IMR-90 (cell line): ENCODE measurements around the gene ADAM12. TPM values are rescaled to one million over a fixed set of nuclear protein-coding genes. Genes with fewer than 3 reads are reported as not detected.

Source experiments
- ATAC-seq: fragments of 200-7000 bp; cut with Tn5 transposase; 2 replicates; pipeline ENCODE4 v1.9.1; 2020; ENCODE audit warnings: low read depth, mild to moderate bottlenecking, moderate library complexity
- BruUV-seq: library from RNA; stranded (reverse); fragments of 400-500 nt; replicated peaks from 2 replicates; lab custom pipeline; 2021; lab: Mats Ljungman, UMichigan
- CTCF ChIA-PET: fragments of 300-600 bp; formaldehyde crosslinking; extraction: SDS; loops from one replicate; lab custom pipeline; 2021; ENCODE audit warnings: antibody characterized with exemption; lab: Yijun Ruan, JAX
- POLR2A ChIA-PET: fragments of 300-600 bp; sonication (Branson Sonifier 250); formaldehyde crosslinking; loops from one replicate; lab custom pipeline; 2022; ENCODE audit warnings: antibody characterized with exemption; ENCODE audit not compliant: unreplicated experiment; lab: Charles Lee
- DNase-seq: peaks from one replicate; pipeline ENCODE4 v3.0.0; 2013
- H2AFZ ChIP-seq: replicated peaks from 2 replicates; pipeline ENCODE3; 2013; ENCODE audit warnings: low read length, mild to moderate bottlenecking; ENCODE audit not compliant: poor library complexity
- H2AK5ac ChIP-seq: 2 replicates; pipeline ENCODE4 v1.6.1; 2013; ENCODE audit warnings: low read depth, low read length, inconsistent platforms
- H2AK9ac ChIP-seq: replicated peaks from 2 replicates; pipeline ENCODE3; 2013; ENCODE audit warnings: mild to moderate bottlenecking, low read depth, low read length, moderate library complexity; ENCODE audit not compliant: poor library complexity
- H2BK120ac ChIP-seq: 2 replicates; pipeline ENCODE4 v1.6.1; 2013; ENCODE audit warnings: low read depth, low read length, inconsistent platforms
- H2BK15ac ChIP-seq: 3 replicates; pipeline ENCODE4 v1.6.1; 2013; ENCODE audit warnings: low read depth, low read length, inconsistent platforms
- H2BK20ac ChIP-seq: 2 replicates; pipeline ENCODE4 v1.6.1; 2013; ENCODE audit warnings: low read depth, mild to moderate bottlenecking, inconsistent platforms, low read length, moderate library complexity
- H2BK5ac ChIP-seq: 2 replicates; pipeline ENCODE4 v1.6.1; 2013; ENCODE audit warnings: mild to moderate bottlenecking, low read depth, low read length, inconsistent platforms; ENCODE audit not compliant: poor library complexity, severe bottlenecking
- H3K14ac ChIP-seq: replicated peaks from 2 replicates; pipeline ENCODE4 v1.6.1; 2013; ENCODE audit warnings: low read depth, low read length, inconsistent platforms
- H3K18ac ChIP-seq: 2 replicates; pipeline ENCODE4 v1.6.1; 2013; ENCODE audit warnings: low read depth, low read length, control low read depth
- H3K23ac ChIP-seq: 2 replicates; pipeline ENCODE4 v1.6.1; 2013; ENCODE audit warnings: low read depth, low read length, inconsistent platforms
- H3K27ac ChIP-seq: 2 replicates; pipeline ENCODE4 v1.5.1; 2013; ENCODE audit warnings: mild to moderate bottlenecking, control low read depth, low read length; ENCODE audit not compliant: insufficient read depth
- H3K27me3 ChIP-seq: 2 replicates; pipeline ENCODE4 v1.6.1; 2013; ENCODE audit warnings: low read length; ENCODE audit not compliant: control insufficient read depth, insufficient read depth
- H3K36me3 ChIP-seq: 2 replicates; pipeline ENCODE4 v1.6.1; 2013; ENCODE audit warnings: low read length, mixed read lengths; ENCODE audit not compliant: control insufficient read depth, insufficient read depth
- H3K4ac ChIP-seq: 2 replicates; pipeline ENCODE4 v1.6.1; 2013; ENCODE audit warnings: low read depth, low read length, inconsistent platforms
- H3K4me1 ChIP-seq: 2 replicates; pipeline ENCODE4 v1.6.1; 2013; ENCODE audit warnings: low read length, mixed read lengths; ENCODE audit not compliant: control insufficient read depth, insufficient read depth
- H3K4me2 ChIP-seq: 2 replicates; pipeline ENCODE4 v1.6.1; 2013; ENCODE audit warnings: low read depth, mild to moderate bottlenecking, control low read depth, low read length, moderate library complexity
- H3K4me3 ChIP-seq: 2 replicates; pipeline ENCODE4 v1.5.1; 2013; ENCODE audit warnings: low read depth, mild to moderate bottlenecking, control low read depth, low read length, moderate library complexity; ENCODE audit not compliant: insufficient read depth
- H3K56ac ChIP-seq: 2 replicates; pipeline ENCODE4 v1.6.1; 2013; ENCODE audit warnings: low read length, inconsistent platforms; ENCODE audit not compliant: insufficient read depth; ENCODE audit errors: extremely low read depth
- H3K79me1 ChIP-seq, 2 experiments: 2 replicates each; pipeline ENCODE4 v1.6.1; 2013; ENCODE audit warnings: low read length in 2 of 2, inconsistent platforms in 1 of 2, low read depth in 1 of 2
- H3K9ac ChIP-seq: 2 replicates; pipeline ENCODE4 v1.6.1; 2013; ENCODE audit warnings: low read depth, low read length, control low read depth
- H3K9me1 ChIP-seq: 2 replicates; pipeline ENCODE4 v1.6.1; 2013; ENCODE audit warnings: low read length, inconsistent platforms; ENCODE audit not compliant: insufficient read depth
- H3K9me3 ChIP-seq: 2 replicates; pipeline ENCODE4 v1.6.1; 2013; ENCODE audit warnings: low read length; ENCODE audit not compliant: control insufficient read depth, insufficient read depth
- H4K20me1 ChIP-seq: 2 replicates; pipeline ENCODE4 v1.6.1; 2013; ENCODE audit warnings: low read length, inconsistent platforms; ENCODE audit not compliant: insufficient read depth
- H4K5ac ChIP-seq: 2 replicates; pipeline ENCODE4 v1.6.1; 2013; ENCODE audit warnings: mild to moderate bottlenecking, low read depth, low read length, control low read depth
- H4K8ac ChIP-seq, 2 experiments: 2 replicates each; pipeline ENCODE4 v1.6.1; 2013; ENCODE audit warnings: low read depth in 2 of 2, low read length in 2 of 2, control low read depth in 1 of 2, inconsistent platforms in 1 of 2
- H4K91ac ChIP-seq: 2 replicates; pipeline ENCODE4 v1.6.1; 2013; ENCODE audit warnings: low read depth, low read length, inconsistent platforms; ENCODE audit not compliant: insufficient read depth
- BHLHE40 ChIP-seq: fragments of 150-350 bp; IDR thresholded peaks from 2 replicates; pipeline ENCODE4 v1.6.1; 2016; ENCODE audit warnings: mild to moderate bottlenecking, low read depth, low read length
- CEBPB ChIP-seq: IDR thresholded peaks from 2 replicates; pipeline ENCODE4 v1.6.1; 2012; ENCODE audit warnings: low read depth, low read length, improper control_type of control experiment
- CHD1 ChIP-seq: IDR thresholded peaks from 2 replicates; pipeline ENCODE4 v1.6.1; 2012; ENCODE audit warnings: low read depth, low read length, improper control_type of control experiment
- CTCF ChIP-seq: conservative IDR thresholded peaks from 2 replicates; pipeline ENCODE4 v1.5.1; 2012; ENCODE audit warnings: mild to moderate bottlenecking, low read depth, low read length, improper control_type of control experiment
- MAFK ChIP-seq: IDR thresholded peaks from 2 replicates; pipeline ENCODE4 v1.6.1; 2012; ENCODE audit warnings: low read depth, low read length, improper control_type of control experiment
- MAZ ChIP-seq: IDR thresholded peaks from 2 replicates; pipeline ENCODE4 v1.6.1; 2012; ENCODE audit warnings: low read depth, mild to moderate bottlenecking, low read length, improper control_type of control experiment, moderate library complexity, borderline replicate concordance
- MXI1 ChIP-seq: IDR thresholded peaks from 2 replicates; pipeline ENCODE4 v1.6.1; 2012; ENCODE audit warnings: low read depth, mild to moderate bottlenecking, low read length, moderate library complexity, borderline replicate concordance
- NFE2L2 ChIP-seq: fragments of 150-350 bp; IDR thresholded peaks from 2 replicates; pipeline ENCODE4 v1.6.1; 2016; ENCODE audit warnings: low read depth, mild to moderate bottlenecking, low read length
- RAD21 ChIP-seq: IDR thresholded peaks from 2 replicates; pipeline ENCODE4 v1.6.1; 2012; ENCODE audit warnings: low read length, improper control_type of control experiment
- RFX5 ChIP-seq: IDR thresholded peaks from 2 replicates; pipeline ENCODE4 v1.8.0; 2012; ENCODE audit warnings: low read depth, mild to moderate bottlenecking, low read length, moderate library complexity
- SMC3 ChIP-seq: fragments of 150-350 bp; IDR thresholded peaks from 2 replicates; pipeline ENCODE4 v1.6.1; 2016; ENCODE audit warnings: low read depth, mild to moderate bottlenecking, antibody characterized with exemption, low read length, moderate library complexity
- USF2 ChIP-seq: fragments of 150-350 bp; IDR thresholded peaks from 2 replicates; pipeline ENCODE4 v1.6.1; 2017; ENCODE audit warnings: mild to moderate bottlenecking, antibody characterized with exemption, low read length, low read depth
- WGBS, 2 experiments: methylation state at CpG; one replicate each; pipeline versions ENCODE4 v1.1.5 to v1.1.7; 2013; ENCODE audit warnings: missing lambda C conversion rate in 2 of 2; ENCODE audit not compliant: insufficient read length in 1 of 2; ENCODE audit errors: extremely low coverage in 2 of 2; 5-methylcytosine and 5-hydroxymethylcytosine counted together
- dilution Hi-C: fragments of 300-500 bp; cut with HindIII; formaldehyde crosslinking; loops from one replicate; pipeline ENCODE4 v1.14.3; 2018; ENCODE audit warnings: low sequenced_read_pairs; ENCODE audit not compliant: unreplicated experiment
- in situ Hi-C: fragments of 300-500 bp; cut with MboI; formaldehyde crosslinking; loops from 3 replicates; pipeline ENCODE4 v1.14.3; 2019; ENCODE audit warnings: low sequenced_read_pairs, inconsistent platforms, mixed read lengths
- intact Hi-C: fragments of 100-400 bp; cut with micrococcal nuclease; formaldehyde crosslinking; loops from 2 replicates; pipeline ENCODE4 v1.10.0; 2022
- polyA plus RNA-seq, 3 experiments: library from polyadenylated mRNA; depleted of rRNA; stranded (reverse); fragments of >200 nt; gene quantifications; 2 replicates each; pipeline ENCODE4 v1.2.3, GENCODE V29; 2012; ENCODE audit warnings: low replicate concordance in 1 of 3
- total RNA-seq: library from RNA; depleted of rRNA; stranded (reverse); fragments of >200 nt; gene quantifications from 2 replicates; pipeline ENCODE4 v1.2.3, GENCODE V29; 2012
- TF ChIP-seq, protein P1 (sequence below): fragments of 150-350 bp; IDR thresholded peaks from 2 replicates; pipeline ENCODE4 v1.6.1; 2016; ENCODE audit warnings: low read depth, mild to moderate bottlenecking, low read length, moderate library complexity, borderline replicate concordance

The ADAM12 gene
- total and polyA plus RNA-seq, 2 of the 4 experiments (the other 2 are of a cell fraction), result 9.6 to 10.2 TPM

DNA sequence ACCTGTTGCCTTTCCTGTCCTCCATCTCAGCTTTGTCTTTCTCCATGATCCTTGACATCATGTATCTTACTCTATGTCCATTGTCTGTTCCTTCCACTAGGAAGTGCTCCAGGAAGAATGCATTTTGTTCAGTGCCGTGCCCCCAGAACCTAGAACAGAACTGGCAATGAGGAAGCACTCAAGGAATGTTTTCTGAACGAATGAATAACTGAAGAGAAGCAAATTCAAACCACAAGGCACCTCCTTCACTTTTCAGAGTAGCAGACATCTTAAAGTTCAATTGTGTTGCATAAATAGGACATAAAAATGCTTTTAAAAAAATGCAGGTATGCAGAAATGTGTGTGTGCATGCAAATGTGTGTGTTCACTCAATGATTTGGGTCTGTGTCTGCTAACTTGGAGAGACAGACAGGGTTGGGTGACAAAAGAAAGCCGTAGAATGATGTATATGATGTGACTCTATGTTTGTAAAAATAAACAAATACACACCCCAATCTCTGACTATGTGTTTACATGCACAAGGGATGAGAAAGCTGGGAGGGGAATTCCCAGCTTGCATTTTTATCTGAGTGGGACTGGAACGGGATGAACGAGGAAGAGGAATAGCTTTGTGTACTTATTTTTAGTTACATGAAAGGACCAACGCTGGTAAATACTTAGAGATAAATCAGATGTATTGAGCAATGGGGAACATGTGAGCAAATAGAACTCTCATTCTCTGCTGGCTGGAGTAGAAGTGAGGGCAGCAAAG is 254.2 kb downstream of the ADAM12 start:
- Histone ChIP-seq H2AK5ac (peak overlapping the region; percentile 78), H2BK5ac (peak overlapping the region; percentile 6), H3K79me1 (no peaks in the 10 kb centered on the region), H3K14ac (0 out of 2 replicates have a peak overlapping the region, but pooled peaks have one; percentile 18), H3K27me3 (no peaks in the 10 kb centered on the region), H2BK15ac (peak overlapping the region; percentile 82; the same call in 1 of the 3 replicates), H3K9me1 (peaks cover 7% of the 10 kb centered on the region), H3K18ac (peak overlapping the region; percentile 34; the same call in 1 of the 2 replicates), H3K4me3 (no peak overlapping the region), H3K9me3 (no peaks in the 10 kb centered on the region), H2AFZ (peak overlapping the region; percentile 2), H2AK9ac (no peak overlapping the region), H2BK120ac (peak overlapping the region; percentile 48), H4K5ac (no peak overlapping the region), H3K23ac (0 out of 2 replicates have a peak overlapping the region, but pooled peaks have one; percentile 4), H3K36me3 (no peaks in the 10 kb centered on the region), H2BK20ac (peak overlapping the region; percentile 16), H3K4me1 (peaks cover 9% of the 10 kb centered on the region), H3K4ac (peak overlapping the region; percentile 67), H4K20me1 (no peaks in the 10 kb centered on the region), H3K4me2 (peak overlapping the region; percentile 47; the same call in 1 of the 2 replicates), H4K91ac (peak overlapping the region; percentile 58), H4K8ac (peak overlapping the region; percentile 25 to 66; a peak in 2 of 4 replicates), H3K56ac (no peak overlapping the region), H3K9ac (no peak overlapping the region), H3K27ac (no peak overlapping the region)
- POLR2A ChIA-PET, result no interaction called here
- CTCF ChIA-PET, result no interaction called here
- DNase-seq, result peak; percentile 93
- no TSS peak for BruUV-seq
- in situ Hi-C loops (no loop called here), dilution Hi-C loops (no loop called here), intact Hi-C loops (loop anchor here (10.0 kb wide), 2 partner anchors 111 to 371 kb away; no protein-coding TSS in a partner anchor)
- 0% methylated on average over 1 of the region's 6 CpGs; no CpG with 5 or more reads in 1 of the 2 experiments for WGBS, 2 experiments
- peak; percentile 81 for ATAC-seq
- no peak for TF ChIP-seq NFE2L2
- TF ChIP-seq MAFK, result no peak
- TF ChIP-seq CEBPB, result no peak
- TF ChIP-seq MAZ, result no peak
- TF ChIP-seq CHD1, result no peak
- no peak for TF ChIP-seq MXI1
- TF ChIP-seq BHLHE40, result peak; percentile 67; the same call in 1 of the 2 replicates
- 0 out of 2 replicates have a peak, but pooled peaks have one; percentile 18 for TF ChIP-seq USF2
- no peak for TF ChIP-seq CTCF
- TF ChIP-seq, protein P1, sequence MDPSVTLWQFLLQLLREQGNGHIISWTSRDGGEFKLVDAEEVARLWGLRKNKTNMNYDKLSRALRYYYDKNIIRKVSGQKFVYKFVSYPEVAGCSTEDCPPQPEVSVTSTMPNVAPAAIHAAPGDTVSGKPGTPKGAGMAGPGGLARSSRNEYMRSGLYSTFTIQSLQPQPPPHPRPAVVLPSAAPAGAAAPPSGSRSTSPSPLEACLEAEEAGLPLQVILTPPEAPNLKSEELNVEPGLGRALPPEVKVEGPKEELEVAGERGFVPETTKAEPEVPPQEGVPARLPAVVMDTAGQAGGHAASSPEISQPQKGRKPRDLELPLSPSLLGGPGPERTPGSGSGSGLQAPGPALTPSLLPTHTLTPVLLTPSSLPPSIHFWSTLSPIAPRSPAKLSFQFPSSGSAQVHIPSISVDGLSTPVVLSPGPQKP, result no peak
- no peak for TF ChIP-seq RFX5
- no peak for TF ChIP-seq RAD21
- no peak for TF ChIP-seq SMC3
